B cell (primary cell): Measurements from ENCODE around the gene USF1.

ENCODE experiments used
- EZH2 ChIP-seq: IDR thresholded peaks from 2 replicates; pipeline ENCODE4 v1.6.1; 2012; ENCODE audit warnings: borderline replicate concordance, low read depth, mild to moderate bottlenecking, moderate library complexity, low read length; ENCODE audit not compliant: insufficient read depth, poor library complexity, severe bottlenecking
- TF ChIP-seq, protein P1 (sequence below): fragments of 200-600 bp; IDR thresholded peaks from one replicate; pipeline ENCODE4 v1.8.0; 2022; ENCODE audit warnings: antibody characterized with exemption, mild to moderate bottlenecking

DNA sequence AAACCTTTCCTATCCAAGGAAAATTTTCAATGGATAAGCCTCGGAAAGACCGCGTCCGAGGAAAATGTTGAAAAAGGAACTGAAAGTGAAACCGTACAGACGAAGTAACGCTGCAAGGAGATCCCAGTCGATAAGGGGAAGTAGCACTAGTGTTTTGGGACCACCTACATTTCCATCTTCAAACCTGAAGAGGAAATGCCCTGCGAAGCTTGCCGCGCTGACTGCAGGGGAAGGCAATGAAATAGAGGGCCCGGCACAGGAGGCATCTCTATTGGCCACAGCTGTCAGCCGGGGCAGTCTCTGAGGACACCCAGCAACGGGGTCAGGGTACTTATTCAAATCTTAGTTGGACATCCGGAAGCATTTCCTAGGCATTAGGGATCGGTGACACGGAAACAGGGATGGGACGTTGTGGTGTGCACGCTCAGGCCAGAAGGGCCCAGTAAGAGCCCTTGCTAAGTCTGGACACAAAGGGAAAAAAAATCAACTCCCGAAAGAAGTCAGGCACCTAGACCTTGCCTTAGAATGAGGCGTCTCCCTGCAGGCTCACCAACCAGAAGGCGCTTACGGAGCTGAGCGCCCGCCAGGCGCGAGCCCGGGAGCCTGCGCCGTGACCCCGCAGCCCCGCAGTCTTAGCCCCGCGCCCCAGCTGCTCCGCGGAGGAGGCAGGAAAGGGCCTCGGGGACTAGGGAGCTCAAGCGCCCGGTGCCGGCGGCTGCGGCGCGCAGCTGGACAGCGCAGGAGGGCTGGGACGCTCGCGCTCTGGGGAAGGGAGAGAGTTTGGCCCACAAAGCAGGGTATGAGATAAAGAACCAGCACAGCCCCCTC lies 655 bp downstream of the USF1 start:
- TF ChIP-seq, protein P1, sequence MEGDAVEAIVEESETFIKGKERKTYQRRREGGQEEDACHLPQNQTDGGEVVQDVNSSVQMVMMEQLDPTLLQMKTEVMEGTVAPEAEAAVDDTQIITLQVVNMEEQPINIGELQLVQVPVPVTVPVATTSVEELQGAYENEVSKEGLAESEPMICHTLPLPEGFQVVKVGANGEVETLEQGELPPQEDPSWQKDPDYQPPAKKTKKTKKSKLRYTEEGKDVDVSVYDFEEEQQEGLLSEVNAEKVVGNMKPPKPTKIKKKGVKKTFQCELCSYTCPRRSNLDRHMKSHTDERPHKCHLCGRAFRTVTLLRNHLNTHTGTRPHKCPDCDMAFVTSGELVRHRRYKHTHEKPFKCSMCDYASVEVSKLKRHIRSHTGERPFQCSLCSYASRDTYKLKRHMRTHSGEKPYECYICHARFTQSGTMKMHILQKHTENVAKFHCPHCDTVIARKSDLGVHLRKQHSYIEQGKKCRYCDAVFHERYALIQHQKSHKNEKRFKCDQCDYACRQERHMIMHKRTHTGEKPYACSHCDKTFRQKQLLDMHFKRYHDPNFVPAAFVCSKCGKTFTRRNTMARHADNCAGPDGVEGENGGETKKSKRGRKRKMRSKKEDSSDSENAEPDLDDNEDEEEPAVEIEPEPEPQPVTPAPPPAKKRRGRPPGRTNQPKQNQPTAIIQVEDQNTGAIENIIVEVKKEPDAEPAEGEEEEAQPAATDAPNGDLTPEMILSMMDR, result no peak
- no peak for TF ChIP-seq EZH2
